ENCODE measurements around the gene PAGR1. TPM values are rescaled to one million over a fixed set of nuclear protein-coding genes. Genes with fewer than 3 reads are reported as not detected.

Gene PAGR1
- total and polyA plus RNA-seq, 2 of the 13 experiments (the other 11 are each of a cell fraction or from before 2014, with no cell fraction given): 9.8 to 66.4 TPM

DNA sequence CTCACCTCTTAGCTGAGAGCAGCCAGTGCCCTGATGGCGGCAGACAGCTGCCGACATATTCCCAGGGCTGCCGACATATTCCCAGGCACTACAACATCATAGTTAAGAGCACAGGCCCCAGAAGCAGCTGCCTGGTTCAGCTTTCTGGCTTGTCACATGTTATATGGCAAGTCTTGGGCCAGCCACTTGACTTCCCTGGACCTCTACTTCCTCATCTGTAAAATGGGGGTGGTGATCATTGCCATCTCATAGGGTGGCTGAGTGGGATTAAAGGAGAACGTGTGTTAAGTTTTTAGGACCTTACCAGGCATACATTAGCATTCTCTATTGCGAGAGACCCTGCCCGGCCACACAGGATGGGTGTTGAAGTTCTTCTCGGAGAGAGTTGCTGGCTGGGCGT is 28.0 kb downstream of the PAGR1 start:
- H3K9ac ChIP-seq (ENCODE audit: insufficient read depth, low read depth, low read length): no peak overlapping the region
- no peaks in the 10 kb centered on the region for H3K79me2 ChIP-seq (ENCODE audit: insufficient read depth, low read length)
- no peak overlapping the region for H3K27ac ChIP-seq (ENCODE audit: extremely low read length, insufficient read depth, low read length)
- FAIRE-seq (no peak), DNase-seq (ENCODE audit: low spot score) (no peak), ATAC-seq (no peak)
- ChIA-PET CTCF (ENCODE audit: low intra/inter-chr PET ratio, low total read pairs) (no interaction called here), POLR2A (interaction anchor here (3.6 kb wide), 1 partner anchor 14 kb away, joined by 11 read pairs; no protein-coding TSS in a partner anchor)
- 95% methylated on average over 8 of the region's 8 CpGs for WGBS (ENCODE audit: low lambda C conversion rate)
- in situ Hi-C loops (cut with HindIII; ENCODE audit: extremely low pct_ligation_motif_present, low pct_unique_long_range_greater_than_20kb): no loop called here
- peaks cover 3% of the 10 kb centered on the region in 2 experiments; a peak in 2 of 5 replicates for H3K36me3 ChIP-seq (replicated peaks in 1 of 2; ENCODE audit: control insufficient read depth in 1 of 2, insufficient read depth in 2 of 2, low read length in 2 of 2)
- BruUV-seq (replicated peaks): no TSS peak
- no peaks in the 10 kb centered on the region for H3K9me3 ChIP-seq (ENCODE audit: low read length)
- H3K4me1 ChIP-seq (ENCODE audit: insufficient read depth, low read length): no peaks in the 10 kb centered on the region
- H3K4me3 ChIP-seq (replicated peaks in 1 of 3; ENCODE audit: insufficient read depth in 1 of 3, low read depth in 2 of 3, low read length in 3 of 3): no peak overlapping the region
- intact Hi-C loops (cut with micrococcal nuclease; ENCODE audit: unreplicated experiment): no loop called here
- TF ChIP-seq DR1 (CRISPR knock-in tag; IDR thresholded peaks at IDR 0.05) (no peak), ZNF629 (CRISPR knock-in tag; conservative IDR thresholded peaks at IDR 0.05) (0 out of 2 replicates have a peak, but pooled peaks have one; percentile 21), TEF (CRISPR knock-in tag; IDR thresholded peaks at IDR 0.05) (no peak)
- TF ChIP-seq, protein P1, sequence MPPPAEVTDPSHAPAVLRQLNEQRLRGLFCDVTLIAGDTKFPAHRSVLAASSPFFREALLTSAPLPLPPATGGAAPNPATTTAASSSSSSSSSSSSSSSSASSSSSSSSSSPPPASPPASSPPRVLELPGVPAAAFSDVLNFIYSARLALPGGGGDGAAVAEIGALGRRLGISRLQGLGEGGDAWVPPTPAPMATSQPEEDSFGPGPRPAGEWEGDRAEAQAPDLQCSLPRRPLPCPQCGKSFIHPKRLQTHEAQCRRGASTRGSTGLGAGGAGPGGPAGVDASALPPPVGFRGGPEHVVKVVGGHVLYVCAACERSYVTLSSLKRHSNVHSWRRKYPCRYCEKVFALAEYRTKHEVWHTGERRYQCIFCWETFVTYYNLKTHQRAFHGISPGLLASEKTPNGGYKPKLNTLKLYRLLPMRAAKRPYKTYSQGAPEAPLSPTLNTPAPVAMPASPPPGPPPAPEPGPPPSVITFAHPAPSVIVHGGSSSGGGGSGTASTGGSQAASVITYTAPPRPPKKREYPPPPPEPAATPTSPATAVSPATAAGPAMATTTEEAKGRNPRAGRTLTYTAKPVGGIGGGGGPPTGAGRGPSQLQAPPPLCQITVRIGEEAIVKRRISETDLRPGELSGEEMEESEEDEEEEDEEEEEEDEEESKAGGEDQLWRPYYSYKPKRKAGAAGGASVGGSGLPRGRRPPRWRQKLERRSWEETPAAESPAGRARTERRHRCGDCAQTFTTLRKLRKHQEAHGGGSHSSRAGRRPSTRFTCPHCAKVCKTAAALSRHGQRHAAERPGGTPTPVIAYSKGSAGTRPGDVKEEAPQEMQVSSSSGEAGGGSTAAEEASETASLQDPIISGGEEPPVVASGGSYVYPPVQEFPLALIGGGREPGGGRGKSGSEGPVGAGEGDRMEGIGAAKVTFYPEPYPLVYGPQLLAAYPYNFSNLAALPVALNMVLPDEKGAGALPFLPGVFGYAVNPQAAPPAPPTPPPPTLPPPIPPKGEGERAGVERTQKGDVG (CRISPR knock-in tag; IDR thresholded peaks at IDR 0.05; ENCODE audit: borderline replicate concordance): no peak
- no peak overlapping the region for H2AFZ ChIP-seq (ENCODE audit: low read length)
- H3K4me2 ChIP-seq (ENCODE audit: low read depth, low read length): no peak overlapping the region
- no peaks in the 10 kb centered on the region for H3K27me3 ChIP-seq (ENCODE audit: control insufficient read depth in 1 of 2, insufficient read depth in 2 of 2, low read length in 2 of 2)
- no peaks in the 10 kb centered on the region for H4K20me1 ChIP-seq (ENCODE audit: insufficient read depth, low read length)

Data from HepG2 (cell line).